Activated CD4-positive, alpha-beta memory T cell treated with anti-CD3 and anti-CD28 coated beads, Interleukin-2, amount 10 ng/mL, durations not matched to agents 7 days and 5 days (primary cell): ENCODE data around the gene KIAA1958. TPM values are rescaled to one million over a fixed set of nuclear protein-coding genes. Genes with fewer than 3 reads are reported as not detected.

Experiments
- CTCF ChIA-PET: fragments of 350-600 bp; sonication (Branson Sonifier 250); formaldehyde crosslinking; loops from one replicate; lab custom pipeline; 2021; ENCODE audit warnings: antibody characterized with exemption, inconsistent platforms; lab: Charles Lee
- POLR2A ChIA-PET: fragments of 350-600 bp; sonication (Branson Sonifier 250); formaldehyde crosslinking; loops from one replicate; lab custom pipeline; 2021; ENCODE audit warnings: antibody characterized with exemption; lab: Charles Lee
- DNase-seq: peaks from one replicate; pipeline ENCODE4 v3.0.0-alpha.2; 2020
- H3K27ac Mint-ChIP-seq: one replicate; pipeline ENCODE4 v1.8.0; 2021; ENCODE audit warnings: mild to moderate bottlenecking, mixed read lengths
- H3K27me3 Mint-ChIP-seq: one replicate; pipeline ENCODE4 v1.8.0; 2021; ENCODE audit warnings: mixed read lengths
- H3K36me3 Mint-ChIP-seq: one replicate; pipeline ENCODE4 v1.8.0; 2021; ENCODE audit warnings: low read depth, mixed read lengths
- H3K4me1 Mint-ChIP-seq: one replicate; pipeline ENCODE4 v1.8.0; 2021; ENCODE audit warnings: mixed read lengths
- H3K4me3 Mint-ChIP-seq: one replicate; pipeline ENCODE4 v1.8.0; 2021; ENCODE audit warnings: mild to moderate bottlenecking, mixed read lengths
- H3K9me3 Mint-ChIP-seq: one replicate; pipeline ENCODE4 v1.8.0; 2021; ENCODE audit warnings: mixed read lengths
- total RNA-seq, 2 experiments: library from RNA; stranded (reverse); gene quantifications; one replicate each; pipeline ENCODE4 v1.2.3, GENCODE V29; 2021

The KIAA1958 gene
- total RNA-seq, 2 experiments from 2014 or later = 6.9 to 7.4 TPM

DNA sequence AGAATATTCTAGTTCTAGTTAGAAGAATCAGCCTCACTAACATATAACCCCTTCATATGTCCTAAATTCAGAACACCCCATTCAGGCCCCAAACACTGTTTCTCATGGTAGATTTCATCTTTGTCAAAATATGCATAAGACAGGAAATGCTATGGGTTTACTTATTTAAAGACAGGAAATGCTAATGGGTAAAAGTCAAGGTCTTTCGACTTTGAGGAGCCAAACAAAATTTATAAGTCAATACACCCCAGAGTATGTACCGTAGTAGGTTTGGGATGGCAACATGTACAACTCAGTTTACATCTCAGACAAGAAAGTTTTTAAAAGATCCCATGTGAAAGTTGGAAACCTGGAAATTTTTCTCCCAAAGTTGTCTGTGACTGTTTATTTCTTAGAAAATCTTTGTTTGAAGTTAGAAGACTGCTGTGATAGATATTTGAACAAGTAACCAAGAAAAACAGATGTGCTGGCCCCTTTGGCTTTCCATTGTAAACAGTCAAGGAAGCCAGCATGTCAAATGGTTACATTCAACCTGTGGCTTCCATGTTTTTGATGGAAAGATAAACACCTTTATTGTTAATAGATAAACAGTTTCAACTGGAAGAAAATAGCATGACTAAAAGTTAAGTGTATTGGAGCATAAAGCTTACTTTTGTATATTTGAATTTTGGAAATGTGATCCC, 129.1 kb downstream of the KIAA1958 start:
- Mint-ChIP-seq H3K36me3 (no peaks in the 10 kb centered on the region), H3K4me1 (peaks cover 5% of the 10 kb centered on the region), H3K9me3 (no peaks in the 10 kb centered on the region), H3K27ac (no peak overlapping the region), H3K4me3 (no peak overlapping the region), H3K27me3 (no peaks in the 10 kb centered on the region)
- DNase-seq = no peak
- POLR2A ChIA-PET = no interaction called here
- CTCF ChIA-PET = no interaction called here

DNA sequence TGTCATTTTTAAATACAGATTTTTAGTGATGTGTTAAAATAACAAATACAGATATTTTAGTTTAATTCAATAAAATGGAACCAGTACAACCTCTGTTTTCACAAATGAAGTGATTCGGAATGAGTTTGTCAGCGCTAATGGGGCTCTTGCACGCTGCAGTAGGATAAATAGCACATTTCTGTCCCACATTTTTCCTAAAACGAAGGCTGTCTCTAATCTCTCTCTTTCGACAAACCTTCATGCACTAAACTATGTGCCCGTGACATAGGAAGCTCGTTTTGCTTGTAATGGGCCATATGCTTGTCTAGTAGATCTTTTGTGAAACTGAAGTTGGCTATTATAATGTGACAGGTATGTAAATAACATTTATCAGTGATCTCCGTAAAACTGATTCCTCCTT, 130.7 kb downstream of the KIAA1958 start:
- ChIA-PET CTCF (no interaction called here), POLR2A (no interaction called here)
- H3K36me3 Mint-ChIP-seq = no peaks in the 10 kb centered on the region
- no peaks in the 10 kb centered on the region for H3K27me3 Mint-ChIP-seq
- H3K27ac Mint-ChIP-seq = no peak overlapping the region
- H3K9me3 Mint-ChIP-seq = no peaks in the 10 kb centered on the region
- H3K4me1 Mint-ChIP-seq = peaks cover 5% of the 10 kb centered on the region
- DNase-seq = no peak
- H3K4me3 Mint-ChIP-seq = no peak overlapping the region

DNA sequence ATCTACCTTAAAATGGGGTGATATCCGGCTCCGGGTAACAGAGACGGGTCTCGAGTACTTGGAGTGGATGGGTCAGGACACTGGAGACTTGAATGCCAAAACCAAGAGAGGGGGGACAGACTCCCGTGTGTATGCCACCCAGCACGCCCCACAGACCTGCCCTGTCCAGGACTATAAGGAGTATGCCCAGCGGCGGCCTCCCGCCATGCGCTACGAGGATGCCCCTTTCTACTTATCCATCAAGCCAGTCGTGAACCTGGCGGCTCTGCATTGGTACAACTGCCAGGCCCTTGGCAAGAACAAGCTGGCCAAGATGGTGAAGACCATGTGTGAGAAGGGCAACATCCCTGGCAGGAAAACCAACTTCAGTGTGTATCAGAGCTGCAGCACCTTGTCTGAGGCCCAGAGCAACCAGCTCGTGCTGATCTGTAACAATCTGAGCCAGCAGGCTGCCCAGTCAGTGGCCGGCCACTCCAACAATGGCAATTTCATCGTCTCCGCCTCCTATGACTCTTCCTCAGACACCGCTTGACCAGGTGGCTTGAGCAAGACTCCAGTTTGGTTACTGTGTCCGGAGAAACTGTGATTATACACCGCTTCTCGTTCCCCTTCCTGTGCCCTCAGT, 131.9 kb downstream of the KIAA1958 start:
- CTCF ChIA-PET = no interaction called here
- Mint-ChIP-seq H3K4me1 (peaks cover 5% of the 10 kb centered on the region), H3K9me3 (no peaks in the 10 kb centered on the region), H3K27ac (no peak overlapping the region), H3K36me3 (no peaks in the 10 kb centered on the region), H3K27me3 (no peaks in the 10 kb centered on the region), H3K4me3 (no peak overlapping the region)
- no peak for DNase-seq
- POLR2A ChIA-PET = no interaction called here

DNA sequence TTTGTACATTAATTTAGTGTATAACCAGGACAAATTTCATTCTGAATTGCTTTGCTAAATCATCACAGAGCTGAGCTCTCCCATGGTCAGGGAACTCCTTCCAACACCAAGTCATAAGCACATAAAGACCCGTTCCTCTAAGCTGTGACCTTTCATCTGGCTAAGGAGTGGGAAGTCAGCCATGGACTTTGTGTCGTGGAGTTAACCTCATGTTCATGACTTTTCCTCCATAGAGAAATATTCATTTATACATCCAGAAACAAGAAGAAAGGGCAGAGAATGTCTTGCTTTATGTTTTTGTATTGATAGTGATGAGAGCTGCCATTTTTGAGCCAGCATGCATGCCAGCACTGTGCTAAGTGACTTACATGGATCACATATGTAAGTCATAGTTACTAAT, 133.8 kb downstream of the KIAA1958 start:
- Mint-ChIP-seq H3K27ac (no peak overlapping the region), H3K27me3 (no peaks in the 10 kb centered on the region), H3K9me3 (no peaks in the 10 kb centered on the region), H3K4me1 (peaks cover 5% of the 10 kb centered on the region), H3K4me3 (no peak overlapping the region), H3K36me3 (no peaks in the 10 kb centered on the region)
- no peak for DNase-seq
- ChIA-PET CTCF (no interaction called here), POLR2A (no interaction called here)

DNA sequence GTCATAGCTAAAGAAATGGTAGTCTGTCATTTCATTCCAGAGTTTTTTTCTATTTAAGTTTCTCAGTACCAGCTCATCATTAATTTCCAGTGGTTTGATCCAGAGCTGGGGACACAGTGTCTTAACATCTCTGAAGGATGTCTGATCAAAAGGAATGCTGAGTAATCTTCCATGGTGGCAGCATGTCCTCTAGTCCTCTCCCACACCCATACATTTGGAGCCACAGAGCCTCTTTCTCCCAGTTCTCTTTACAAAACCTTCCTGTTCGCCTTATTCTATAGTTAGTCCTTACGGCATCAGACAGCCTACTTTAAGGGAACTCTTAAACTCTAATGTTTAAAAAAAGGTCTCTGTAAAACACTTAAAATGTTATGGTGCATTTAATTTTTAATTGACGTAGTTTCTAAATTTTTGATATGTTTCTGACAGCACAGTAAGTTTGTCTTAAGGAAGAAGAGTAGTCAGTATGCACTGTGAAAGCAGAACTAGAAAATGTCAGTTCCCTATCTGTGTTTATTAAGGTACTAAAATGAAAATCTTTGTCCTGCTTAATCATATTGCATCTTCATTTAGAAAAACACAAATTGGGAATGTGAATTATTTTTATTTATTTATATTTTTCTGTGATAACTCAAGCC, 134.5 kb downstream of the KIAA1958 start:
- Mint-ChIP-seq H3K9me3 (no peaks in the 10 kb centered on the region), H3K4me1 (no peaks in the 10 kb centered on the region), H3K4me3 (no peak overlapping the region), H3K27ac (no peak overlapping the region), H3K27me3 (no peaks in the 10 kb centered on the region), H3K36me3 (no peaks in the 10 kb centered on the region)
- ChIA-PET CTCF (no interaction called here), POLR2A (no interaction called here)
- DNase-seq = no peak

DNA sequence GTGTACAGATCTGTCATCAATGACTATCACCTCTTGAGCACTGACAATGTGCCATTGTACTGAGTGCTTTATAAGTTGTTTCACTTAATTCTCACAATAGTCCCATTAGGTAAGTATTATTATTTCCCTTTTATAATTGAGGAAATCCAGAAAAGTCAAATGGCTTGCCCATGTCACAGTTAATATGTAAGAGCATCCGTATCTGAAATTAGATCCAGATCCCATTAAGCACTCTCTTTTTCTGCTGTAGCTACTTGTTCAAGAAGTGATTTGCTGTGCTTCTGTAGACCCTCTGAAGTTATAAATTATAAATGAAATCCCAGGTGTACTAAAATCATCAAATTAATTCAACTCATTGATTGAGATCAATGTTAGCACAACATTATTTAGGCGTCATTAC, 136.6 kb downstream of the KIAA1958 start:
- Mint-ChIP-seq H3K27ac (no peak overlapping the region), H3K4me1 (no peaks in the 10 kb centered on the region), H3K4me3 (no peak overlapping the region), H3K9me3 (no peaks in the 10 kb centered on the region), H3K27me3 (no peaks in the 10 kb centered on the region), H3K36me3 (no peaks in the 10 kb centered on the region)
- DNase-seq = no peak
- ChIA-PET POLR2A (no interaction called here), CTCF (no interaction called here)

DNA sequence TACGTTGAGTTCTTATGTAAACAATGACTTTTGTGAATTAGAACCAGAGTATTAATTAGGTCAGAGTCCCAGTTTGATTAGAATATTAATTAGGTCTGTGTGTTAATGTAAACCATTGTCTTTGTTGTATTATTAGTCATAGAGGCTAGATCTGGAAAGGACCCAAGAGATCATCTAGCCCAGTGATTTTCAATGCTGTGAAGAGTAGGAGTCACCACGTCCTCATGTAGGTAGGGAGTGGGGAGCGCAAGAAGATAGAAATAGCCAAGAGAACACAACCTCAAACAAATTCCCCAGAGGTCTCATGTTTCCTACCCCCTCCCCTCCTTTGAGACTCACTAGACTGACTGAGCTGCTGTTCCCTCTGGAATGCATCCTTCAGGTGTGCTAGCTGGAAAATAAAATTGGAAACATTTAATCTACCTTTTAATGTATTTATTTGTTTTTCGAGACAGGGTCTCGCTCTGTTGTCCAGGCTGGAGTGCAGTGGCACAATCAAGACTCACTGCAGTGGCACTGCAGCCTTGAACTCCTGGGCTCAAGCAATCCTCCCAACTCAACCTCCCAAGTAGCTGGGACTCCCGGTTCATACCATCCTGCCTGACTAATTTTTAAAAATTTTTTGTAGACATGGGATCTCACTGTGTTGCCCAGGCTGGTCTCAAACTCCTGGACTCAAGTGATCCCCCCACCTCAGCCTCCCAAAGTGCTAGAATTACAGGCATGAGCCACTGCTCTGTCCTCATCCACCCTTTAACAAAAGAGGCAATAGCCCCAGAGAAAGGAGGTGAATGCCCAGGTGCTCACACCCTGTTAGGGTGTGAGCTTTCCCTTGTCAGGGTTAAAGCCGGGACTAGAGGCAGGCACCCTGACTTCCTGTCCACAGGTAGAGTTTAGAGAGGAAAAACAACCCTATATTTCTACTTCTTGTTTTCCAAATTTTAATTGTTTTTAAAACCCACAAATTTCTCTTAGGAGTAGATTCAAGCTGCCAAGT, 138.4 kb downstream of the KIAA1958 start:
- Mint-ChIP-seq H3K9me3 (no peaks in the 10 kb centered on the region), H3K4me1 (no peaks in the 10 kb centered on the region), H3K4me3 (no peak overlapping the region), H3K27me3 (no peaks in the 10 kb centered on the region), H3K36me3 (no peaks in the 10 kb centered on the region), H3K27ac (no peak overlapping the region)
- ChIA-PET CTCF (no interaction called here), POLR2A (no interaction called here)
- no peak for DNase-seq

DNA sequence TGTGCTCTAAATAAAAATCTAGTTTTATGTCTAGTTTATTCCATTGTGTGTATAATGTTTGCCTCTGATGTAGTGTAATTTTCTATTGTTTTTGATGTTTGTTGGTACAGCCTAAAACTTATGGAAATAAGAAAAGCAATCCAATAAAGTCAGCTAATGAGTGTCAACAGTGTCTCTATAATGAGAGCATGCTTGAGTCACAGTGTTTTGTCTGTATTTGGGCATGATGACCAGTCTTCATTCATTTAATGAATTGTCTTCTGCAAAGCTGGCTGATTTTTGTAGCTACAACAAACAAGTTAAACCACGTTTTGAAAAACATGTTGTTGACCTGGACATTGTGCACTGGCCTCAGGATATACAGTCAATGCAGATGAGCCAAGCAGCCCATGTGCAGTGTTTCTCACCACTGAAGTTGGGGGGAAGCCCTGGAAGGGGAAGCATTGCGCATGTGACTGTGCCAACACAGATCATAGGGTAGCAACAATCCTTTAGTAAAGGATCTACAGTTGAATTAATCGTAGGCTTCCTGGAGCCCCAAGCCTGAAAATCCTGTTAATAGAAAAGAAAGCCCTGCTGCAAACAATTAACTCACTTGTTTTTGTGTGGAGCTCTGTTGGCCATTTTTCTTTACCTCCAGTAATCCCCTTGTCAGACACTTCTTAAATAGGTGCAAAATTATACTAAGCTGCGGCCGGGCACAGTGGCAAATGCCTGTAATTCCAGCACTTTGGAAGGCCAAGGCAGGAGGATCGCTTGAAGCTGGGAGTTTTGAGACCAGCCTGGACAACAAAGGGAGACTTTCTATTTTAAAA, 143.3 kb downstream of the KIAA1958 start:
- POLR2A ChIA-PET = no interaction called here
- no peak for DNase-seq
- no peaks in the 10 kb centered on the region for H3K27me3 Mint-ChIP-seq
- H3K9me3 Mint-ChIP-seq = no peaks in the 10 kb centered on the region
- no peaks in the 10 kb centered on the region for H3K4me1 Mint-ChIP-seq
- no peak overlapping the region for H3K27ac Mint-ChIP-seq
- CTCF ChIA-PET = no interaction called here
- no peak overlapping the region for H3K4me3 Mint-ChIP-seq
- H3K36me3 Mint-ChIP-seq = no peaks in the 10 kb centered on the region

DNA sequence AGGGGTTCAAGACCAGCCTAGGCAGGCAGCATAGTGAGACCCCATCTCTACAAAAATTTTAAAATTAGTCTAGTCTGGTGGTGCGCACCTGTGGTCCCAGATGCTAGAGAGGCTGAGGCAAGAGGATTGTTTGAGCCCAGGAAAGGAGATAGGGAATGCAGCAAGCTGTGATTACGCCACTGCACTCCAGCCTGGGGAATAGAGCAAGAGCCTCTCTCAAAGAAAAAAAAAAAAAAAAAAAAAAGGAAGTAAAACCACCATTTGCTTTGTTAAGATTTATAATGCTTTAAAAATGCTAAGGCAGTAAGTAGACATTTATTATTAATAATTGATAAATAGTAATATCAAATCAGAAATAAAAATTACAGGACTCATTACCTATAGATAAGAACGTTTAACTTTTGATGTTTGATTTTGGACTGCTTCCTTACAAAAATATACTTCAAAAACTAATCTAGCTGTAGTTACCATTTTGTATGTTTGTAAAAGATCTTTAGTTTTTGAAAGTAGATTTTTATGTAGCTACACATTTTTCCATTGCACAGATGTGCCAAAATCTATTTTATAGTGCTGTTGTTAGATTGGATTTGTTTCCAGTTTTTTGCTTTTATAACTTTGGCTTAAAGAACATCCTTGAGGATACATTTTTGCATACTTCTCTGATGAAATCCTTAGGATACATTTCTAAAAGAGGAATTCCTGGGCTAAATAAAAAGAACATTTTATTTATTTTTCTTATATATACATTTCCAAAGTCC, 144.9 kb downstream of the KIAA1958 start:
- no peak overlapping the region for H3K4me3 Mint-ChIP-seq
- H3K9me3 Mint-ChIP-seq = no peaks in the 10 kb centered on the region
- POLR2A ChIA-PET = no interaction called here
- H3K36me3 Mint-ChIP-seq = no peaks in the 10 kb centered on the region
- no peak for DNase-seq
- H3K27ac Mint-ChIP-seq = no peak overlapping the region
- CTCF ChIA-PET = no interaction called here
- peaks cover 2% of the 10 kb centered on the region for H3K27me3 Mint-ChIP-seq
- H3K4me1 Mint-ChIP-seq = no peaks in the 10 kb centered on the region

DNA sequence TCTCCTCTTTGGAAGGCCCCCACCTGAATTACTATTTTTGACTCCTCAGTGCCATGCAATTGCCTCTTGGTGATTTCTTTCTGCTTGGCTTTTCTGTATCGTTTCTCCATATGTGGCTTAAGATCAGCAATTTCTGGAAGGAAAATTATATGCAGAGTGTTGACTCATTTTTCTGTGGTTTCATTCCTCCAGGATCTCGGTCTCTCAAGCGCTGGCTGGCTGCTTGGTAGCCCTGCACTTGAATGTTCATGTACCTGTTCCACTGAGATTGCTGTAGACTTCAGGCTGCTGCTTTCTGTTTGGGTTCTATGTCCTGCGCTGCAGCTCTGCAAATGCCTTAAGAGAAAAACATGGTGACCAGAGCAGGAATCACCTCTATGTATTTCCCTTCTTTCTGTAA, 153.7 kb downstream of the KIAA1958 start:
- CTCF ChIA-PET = no interaction called here
- no peak overlapping the region for H3K27ac Mint-ChIP-seq
- no peaks in the 10 kb centered on the region for H3K4me1 Mint-ChIP-seq

DNA sequence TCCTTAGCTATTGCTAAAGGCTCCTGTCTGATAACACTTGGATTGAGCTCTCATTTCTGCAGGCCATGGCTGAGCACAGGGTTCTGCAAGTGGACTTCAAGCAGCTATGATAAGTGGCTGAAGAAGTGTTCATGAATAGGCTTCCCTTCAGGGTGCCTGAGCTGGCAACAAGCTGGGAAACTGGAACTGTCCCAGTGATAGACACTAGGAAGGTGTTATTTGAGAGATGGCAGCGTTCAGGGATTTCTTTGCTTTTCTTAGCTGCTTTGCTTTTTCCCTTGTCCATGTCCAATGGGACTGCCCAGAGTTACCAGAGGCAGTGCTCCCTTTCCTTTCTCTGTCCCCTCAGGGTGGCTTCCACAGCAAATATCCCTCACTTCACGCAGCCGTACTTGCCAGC, 155.5 kb downstream of the KIAA1958 start:
- H3K27me3 Mint-ChIP-seq = peaks cover 3% of the 10 kb centered on the region
- peaks cover 11% of the 10 kb centered on the region for H3K36me3 Mint-ChIP-seq
- ChIA-PET POLR2A (no interaction called here), CTCF (no interaction called here)
- peaks cover 19% of the 10 kb centered on the region for H3K9me3 Mint-ChIP-seq
- H3K4me1 Mint-ChIP-seq = no peaks in the 10 kb centered on the region
- DNase-seq = no peak
- no peak overlapping the region for H3K27ac Mint-ChIP-seq
- H3K4me3 Mint-ChIP-seq = no peak overlapping the region

More for the DNA sequence above, 153.7 kb downstream of the KIAA1958 start:
- POLR2A ChIA-PET = no interaction called here
- Mint-ChIP-seq H3K36me3 (peaks cover 5% of the 10 kb centered on the region), H3K4me3 (no peak overlapping the region), H3K9me3 (peaks cover 14% of the 10 kb centered on the region), H3K27me3 (peaks cover 5% of the 10 kb centered on the region)
- no peak for DNase-seq

DNA sequence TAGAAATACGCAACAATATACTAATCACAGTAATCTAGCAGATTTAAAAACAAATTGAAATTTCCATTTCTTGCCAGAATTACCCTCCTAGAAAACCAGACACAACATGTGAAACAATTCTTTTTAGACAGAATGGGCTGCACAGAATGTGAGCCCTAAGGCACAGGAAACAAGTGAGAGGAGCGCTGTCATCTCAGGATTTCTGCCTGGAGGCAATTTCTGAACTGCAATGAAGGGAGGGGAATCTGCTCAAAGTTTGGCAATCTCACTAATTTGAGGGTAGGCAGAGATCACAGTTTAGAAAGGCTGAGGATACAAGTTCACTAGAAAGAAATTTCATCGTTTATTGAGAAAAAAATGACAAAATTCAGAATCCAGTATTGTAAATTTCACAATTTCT, 161.0 kb downstream of the KIAA1958 start:
- Mint-ChIP-seq H3K27ac (no peak overlapping the region), H3K4me3 (no peak overlapping the region), H3K36me3 (peaks cover 15% of the 10 kb centered on the region), H3K9me3 (peaks cover 9% of the 10 kb centered on the region), H3K4me1 (no peaks in the 10 kb centered on the region), H3K27me3 (no peaks in the 10 kb centered on the region)
- ChIA-PET CTCF (no interaction called here), POLR2A (no interaction called here)
- no peak for DNase-seq
